HEK293T (cell line): ENCODE measurements around the gene PLCB1.

Experiments
- ARNT ChIP-seq: fragments of 450-650 bp; IDR thresholded peaks from 2 replicates; pipeline ENCODE4 v1.6.1; 2017; ENCODE audit warnings: mild to moderate bottlenecking
- FOXA1 ChIP-seq: fragments of 450-650 bp; IDR thresholded peaks from 2 replicates; pipeline ENCODE4 v1.6.1; 2016; ENCODE audit warnings: mild to moderate bottlenecking
- FOXM1 ChIP-seq: fragments of 450-650 bp; IDR thresholded peaks from 2 replicates; pipeline ENCODE4 v1.6.1; 2017; ENCODE audit warnings: mild to moderate bottlenecking, borderline replicate concordance
- PKNOX1 ChIP-seq: fragments of 450-650 bp; IDR thresholded peaks from 2 replicates; pipeline ENCODE4 v1.6.1; 2016
- SP1 ChIP-seq: fragments of 450-650 bp; IDR thresholded peaks from 2 replicates; pipeline ENCODE4 v1.6.1; 2017

- TF ChIP-seq ARNT (no peak), FOXM1 (no peak), SP1 (no peak), FOXA1 (no peak), PKNOX1 (no peak)
Measured at GRCh38 chr20:8624046-8624445, 492.0 kb downstream of the PLCB1 start.
